GM19397 (cell line): Measurements from ENCODE around the gene MT2A.

Experiments used
- ATAC-seq: cut with Tn5 transposase; IDR thresholded peaks from one replicate; pipeline ENCODE4 v1.9.1; 2021; ENCODE audit warnings: mild to moderate bottlenecking, moderate library complexity; ENCODE audit not compliant: unreplicated experiment

The MT2A gene

GRCh38 chr16:56594292-56594619 lies 14.1 kb upstream of the MT2A start:
- no peak for ATAC-seq

GRCh38 chr16:56600398-56600999 lies 7.9 kb upstream of the MT2A start:
- ATAC-seq = no peak

DNA sequence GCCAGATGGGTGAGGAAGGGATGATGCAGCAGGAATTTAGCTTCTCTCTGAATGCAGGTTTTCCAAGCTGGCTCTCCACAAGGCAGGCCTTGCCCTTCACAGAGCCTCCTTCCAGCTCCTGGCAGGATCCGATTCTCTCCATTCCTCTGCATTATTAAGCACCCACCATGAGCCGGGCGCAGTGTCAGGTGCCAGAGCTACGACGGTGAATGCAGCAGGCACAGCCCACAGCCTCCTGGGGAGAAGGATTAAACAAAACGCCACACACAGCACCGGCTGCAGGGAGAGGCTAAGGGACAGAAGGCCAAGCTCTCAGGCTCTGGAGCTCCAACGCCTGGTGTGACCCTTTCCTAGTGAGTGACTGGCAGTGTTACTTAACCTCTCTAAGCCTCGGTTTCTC lies 7.1 kb upstream of the MT2A start:
- ATAC-seq = no peak

DNA sequence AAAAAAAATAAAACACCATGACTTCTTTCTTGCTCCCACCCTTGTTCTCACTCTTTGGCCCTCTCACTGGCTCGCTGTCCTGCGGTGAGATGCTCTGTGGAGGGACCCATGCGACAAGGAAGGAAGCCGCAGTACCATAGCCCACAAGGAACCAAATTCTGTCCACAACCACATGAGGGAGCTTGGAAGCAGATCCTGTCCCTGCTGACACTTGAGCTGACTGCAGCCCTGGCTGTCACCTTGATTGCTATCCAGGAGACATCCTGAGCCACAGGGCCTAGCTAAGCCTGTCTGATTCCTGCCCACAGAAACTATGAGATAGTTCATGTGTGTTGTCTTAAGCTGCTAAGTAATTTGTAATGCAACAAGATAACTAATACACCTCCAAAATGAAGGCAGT lies 4.8 kb upstream of the MT2A start:
- ATAC-seq = no peak

GRCh38 chr16:56604966-56605365 lies 3.4 kb upstream of the MT2A start:
- no peak for ATAC-seq

- no peak for ATAC-seq
Observed at GRCh38 chr16:56605475-56605874, 2.9 kb upstream of the MT2A start.

DNA sequence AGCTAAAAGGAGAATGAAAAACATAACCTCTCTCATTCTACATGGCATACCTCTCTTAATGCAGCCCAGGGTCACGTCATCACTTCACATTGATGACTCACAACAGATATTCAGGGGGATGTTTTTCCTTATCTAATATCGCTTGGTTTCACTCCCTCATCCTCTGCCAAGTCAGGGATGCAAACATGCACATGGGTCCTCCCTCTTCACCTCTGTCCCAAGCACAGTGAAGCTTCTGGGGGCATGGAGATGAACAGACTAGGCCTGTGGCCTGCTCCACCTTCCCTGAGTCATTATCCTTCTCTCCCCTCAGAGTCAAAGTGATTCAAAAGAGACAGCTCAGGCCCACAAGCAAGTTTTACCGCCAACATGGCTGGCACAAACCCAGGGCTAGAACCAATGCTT lies 2.3 kb upstream of the MT2A start:
- no peak for ATAC-seq

GRCh38 chr16:56606476-56607108 lies 1.8 kb upstream of the MT2A start:
- no peak for ATAC-seq

- no peak for ATAC-seq
Observed at GRCh38 chr16:56607109-56607618, 1.2 kb upstream of the MT2A start.

GRCh38 chr16:56607675-56608042 lies 725 bp upstream of the MT2A start:
- ATAC-seq = no peak

GRCh38 chr16:56608876-56609462 lies 585 bp downstream of the MT2A start:
- ATAC-seq = no peak

DNA sequence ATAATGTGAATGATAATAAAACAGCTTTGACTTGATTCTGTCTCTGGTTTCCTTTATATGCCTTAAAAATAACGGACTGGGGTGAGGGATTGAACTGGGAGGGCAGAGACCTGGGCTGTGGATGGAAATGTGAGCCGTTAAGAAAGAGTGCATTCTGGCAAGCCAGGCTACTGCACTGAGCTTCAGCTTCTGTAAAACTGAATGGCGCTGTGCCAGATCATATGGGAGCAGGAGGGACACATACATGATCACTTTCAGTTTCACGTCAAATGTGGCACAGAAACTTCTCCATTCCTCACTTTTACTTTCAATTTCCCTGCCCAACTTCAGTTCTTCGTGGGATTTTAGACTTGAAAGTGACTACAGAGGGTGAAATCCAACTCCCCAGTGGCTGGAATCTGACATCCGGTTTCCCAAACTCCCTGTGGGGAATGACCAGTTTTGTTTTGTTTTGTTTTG lies 1.1 kb downstream of the MT2A start:
- no peak for ATAC-seq

DNA sequence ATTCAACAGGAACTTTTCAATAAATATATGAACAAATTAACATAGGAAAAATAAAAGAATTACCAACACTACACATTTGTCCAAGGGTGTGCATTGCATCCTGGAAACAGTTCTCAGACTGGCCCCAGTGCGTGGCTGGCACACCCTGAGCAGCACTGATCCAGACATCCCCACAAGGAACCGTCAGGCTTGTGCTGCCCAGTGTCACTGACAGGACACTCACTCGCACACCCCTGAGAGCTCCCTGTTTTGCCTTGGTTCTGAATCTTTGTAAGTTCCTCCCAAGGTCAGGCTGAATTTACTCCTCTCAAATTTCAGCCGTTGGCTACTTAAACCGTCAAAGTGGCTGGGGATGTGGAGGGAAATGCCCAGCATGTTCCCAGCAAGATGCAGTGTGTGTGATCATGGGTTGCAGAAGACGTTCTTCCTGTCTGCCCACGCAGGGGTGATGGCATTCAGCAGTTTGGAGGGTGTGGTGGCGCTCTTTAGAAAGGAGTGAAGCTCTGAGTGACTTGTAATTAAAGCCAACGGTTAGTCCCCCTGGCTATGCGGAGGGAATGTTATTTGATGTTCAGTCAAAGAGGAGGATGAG lies 1.7 kb downstream of the MT2A start:
- ATAC-seq = no peak

GRCh38 chr16:56610609-56611111 lies 2.3 kb downstream of the MT2A start:
- ATAC-seq = no peak

GRCh38 chr16:56611281-56611833 lies 3.0 kb downstream of the MT2A start:
- no peak for ATAC-seq

GRCh38 chr16:56613706-56614105 lies 5.3 kb downstream of the MT2A start:
- ATAC-seq = no peak

DNA sequence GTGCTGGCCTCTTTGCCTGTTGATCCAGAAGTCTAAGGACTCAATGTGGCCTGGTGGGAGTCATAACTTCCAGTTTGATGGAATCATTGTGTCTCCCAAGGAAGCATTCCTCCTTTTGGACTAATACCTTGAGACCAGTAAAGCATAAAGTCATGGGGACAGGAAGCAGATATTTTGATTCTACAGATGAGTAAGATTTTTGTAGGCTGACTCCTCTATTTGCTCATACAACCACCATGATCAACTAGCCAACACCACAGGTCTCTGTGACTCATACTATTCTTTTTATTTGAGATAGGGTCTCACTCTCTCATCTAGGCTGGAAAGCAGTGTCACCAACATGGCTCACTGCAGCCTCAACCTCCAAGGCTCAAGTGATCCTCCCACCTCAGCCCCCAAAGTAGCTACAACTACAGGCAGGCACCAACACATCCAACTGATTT lies 6.2 kb downstream of the MT2A start:
- no peak for ATAC-seq

- no peak for ATAC-seq
Observed at GRCh38 chr16:56615353-56615752, 7.0 kb downstream of the MT2A start.

DNA sequence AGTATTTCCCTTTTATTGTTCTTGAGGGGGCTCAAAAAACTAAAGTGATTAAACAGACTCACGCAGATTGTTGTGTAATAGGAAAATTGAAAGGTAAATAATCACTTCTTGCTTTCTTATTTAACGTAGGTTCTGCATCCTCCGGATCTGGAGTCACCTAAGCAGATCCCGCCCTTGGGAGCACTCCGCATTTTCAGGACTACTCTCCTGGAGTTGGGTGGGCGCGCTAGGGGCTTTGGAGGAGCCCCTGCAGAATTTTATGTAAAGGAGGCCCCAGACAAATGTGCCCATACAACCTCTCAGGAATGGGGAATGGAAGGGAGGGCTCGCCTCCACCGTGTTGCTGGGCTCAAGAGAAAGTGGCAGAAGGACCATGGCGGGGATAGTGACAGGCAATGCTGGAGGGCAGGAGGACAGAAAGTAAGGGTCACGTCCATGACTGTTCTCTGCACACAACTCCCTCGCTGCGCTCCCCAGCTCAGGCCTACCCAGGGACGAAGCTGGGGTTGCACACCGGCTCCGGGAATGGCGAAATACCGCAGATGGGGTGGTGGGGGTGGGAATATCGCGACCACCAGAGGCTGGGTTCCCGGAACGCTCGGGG lies 8.3 kb downstream of the MT2A start:
- ATAC-seq = no peak

DNA sequence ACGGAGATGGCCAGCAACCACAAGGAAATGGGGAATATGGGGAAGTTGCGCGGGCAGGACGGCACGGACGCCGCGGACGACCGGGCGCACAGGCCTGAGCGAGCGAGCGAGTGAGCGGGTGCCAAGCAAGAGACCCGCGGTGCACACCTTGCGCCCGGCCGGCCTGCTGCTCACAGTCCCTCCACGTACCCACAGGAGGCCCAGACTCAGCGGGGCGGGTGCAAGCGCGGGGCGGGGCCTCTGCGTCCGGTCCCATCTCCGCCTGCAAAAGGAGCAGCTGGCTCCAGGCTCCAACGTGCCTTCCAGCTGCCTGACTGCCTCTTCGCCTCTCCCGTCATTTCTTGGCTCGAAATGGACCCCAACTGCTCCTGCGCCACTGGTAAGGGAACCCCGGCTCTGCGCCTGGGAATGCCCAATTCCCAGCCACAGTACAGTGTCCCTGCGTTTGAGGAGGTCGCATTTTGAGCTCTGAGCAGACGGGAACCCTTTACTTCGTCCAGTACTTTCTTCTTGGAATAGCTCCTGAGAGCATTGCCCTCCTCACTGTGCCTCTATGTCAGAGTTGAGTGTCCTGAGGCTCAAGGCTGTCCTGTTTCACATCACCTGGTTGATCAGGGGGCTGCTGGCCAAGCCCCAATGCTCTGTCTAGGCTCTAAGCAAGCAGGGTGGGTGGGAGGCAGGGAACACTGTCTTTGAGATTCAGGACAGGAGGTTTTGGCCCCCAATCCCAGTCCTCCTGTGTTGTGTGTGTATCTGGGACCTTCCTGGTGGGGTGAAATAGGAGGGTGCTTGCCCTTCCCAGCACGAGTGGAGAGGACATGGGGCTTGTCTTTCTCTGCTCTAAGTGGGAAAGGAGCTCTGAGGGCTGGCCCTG lies 9.1 kb downstream of the MT2A start:
- peak; percentile 57 for ATAC-seq
